Epithelial cell of proximal tubule (primary cell): ENCODE measurements around the gene NFIA. TPM values are rescaled to one million over a fixed set of nuclear protein-coding genes. Genes with fewer than 3 reads are reported as not detected.

Experiments used
- DNase-seq: peaks from one replicate; pipeline ENCODE4 v3.0.0-alpha.2; 2011; ENCODE audit warnings: low read depth
- H3K4me3 ChIP-seq: 2 replicates; pipeline ENCODE4 v1.5.1; 2011; ENCODE audit warnings: low read depth, mild to moderate bottlenecking, low read length
- CTCF ChIP-seq: conservative IDR thresholded peaks from 2 replicates; pipeline ENCODE4 v1.5.1; 2012; ENCODE audit warnings: low read depth, mild to moderate bottlenecking, low read length
- total RNA-seq: library from RNA; depleted of rRNA; stranded (reverse); fragments of >200 nt; gene quantifications from 2 replicates; pipeline ENCODE4 v1.2.3, GENCODE V29; 2015

The NFIA gene
- total RNA-seq, 1 donor from 2014 or later = 1.6 TPM

- DNase-seq = peak; percentile 91
- no peak overlapping the region for H3K4me3 ChIP-seq
- TF ChIP-seq CTCF = no peak
Observed at GRCh38 chr1:61233121-61233660, 150.8 kb downstream of the NFIA start.

GRCh38 chr1:61234587-61234919 is 152.2 kb downstream of the NFIA start:
- no peak for TF ChIP-seq CTCF
- no peak for DNase-seq
- H3K4me3 ChIP-seq = no peak overlapping the region

- no peak for DNase-seq
- H3K4me3 ChIP-seq = no peak overlapping the region
- TF ChIP-seq CTCF = no peak
Observed at GRCh38 chr1:61237147-61237546, 154.8 kb downstream of the NFIA start.

- H3K4me3 ChIP-seq = peak overlapping the region; percentile 29
- no peak for TF ChIP-seq CTCF
- DNase-seq = no peak
Observed at GRCh38 chr1:61237659-61238358, 155.4 kb downstream of the NFIA start.

GRCh38 chr1:61238359-61238665 is 156.0 kb downstream of the NFIA start:
- DNase-seq = no peak
- H3K4me3 ChIP-seq = peak overlapping the region; percentile 29
- no peak for TF ChIP-seq CTCF

GRCh38 chr1:61240878-61241277 is 158.5 kb downstream of the NFIA start:
- no peak overlapping the region for H3K4me3 ChIP-seq
- no peak for DNase-seq
- TF ChIP-seq CTCF = no peak

GRCh38 chr1:61241411-61241838 is 159.1 kb downstream of the NFIA start:
- no peak for DNase-seq
- no peak for TF ChIP-seq CTCF
- H3K4me3 ChIP-seq = peak overlapping the region; percentile 3
